H1 (cell line): Measurements from ENCODE around the gene DCAF4. TPM values are rescaled to one million over a fixed set of nuclear protein-coding genes. Genes with fewer than 3 reads are reported as not detected.

Experiments
- BRCA1 ChIP-seq: IDR thresholded peaks from 2 replicates; pipeline ENCODE4 v1.6.1; 2012; ENCODE audit warnings: low read depth, low read length, improper control_type of control experiment
- CBX5 ChIP-seq: fragments of 300-800, 300-1000 bp; sonication (generic); IDR thresholded peaks from 2 replicates; pipeline ENCODE4 v1.7.1; 2016; ENCODE audit warnings: antibody characterized with exemption, low read length, low read depth
- CTBP2 ChIP-seq: IDR thresholded peaks from 2 replicates; pipeline ENCODE4 v1.7.0; 2011; ENCODE audit warnings: borderline replicate concordance, mild to moderate bottlenecking, moderate library complexity, mixed read lengths, low read length; ENCODE audit not compliant: insufficient read depth, insufficient read length
- EGR1 ChIP-seq: IDR thresholded peaks from 2 replicates; pipeline ENCODE4 v1.6.1; 2011; ENCODE audit warnings: low read depth, low read length, borderline replicate concordance
- POLR2A ChIP-seq, 2 experiments: IDR thresholded peaks; 1 replicate in 1 of 2; 2 replicates in 1 of 2; pipeline ENCODE4 v1.6.1; 2011; ENCODE audit warnings: low read depth in 2 of 2, low read length in 2 of 2, mild to moderate bottlenecking in 2 of 2; ENCODE audit errors: control extremely low read depth in 1 of 2
- POLR2AphosphoS5 ChIP-seq: IDR thresholded peaks from 2 replicates; pipeline ENCODE4 v1.6.1; 2011; ENCODE audit warnings: low read depth, low read length
- RFX5 ChIP-seq: IDR thresholded peaks from 2 replicates; pipeline ENCODE4 v1.6.1; 2011; ENCODE audit warnings: low read depth, low read length, improper control_type of control experiment, borderline replicate concordance
- SIN3A ChIP-seq, 2 experiments: IDR thresholded peaks in 1 of 2; conservative IDR thresholded peaks in 1 of 2; 2 replicates each; pipeline ENCODE4 v1.6.1; 2011 to 2012; ENCODE audit warnings: low read length in 2 of 2, improper control_type of control experiment in 1 of 2, low read depth in 1 of 2, mild to moderate bottlenecking in 1 of 2
- SIRT6 ChIP-seq: IDR thresholded peaks from one replicate; pipeline ENCODE4 v1.7.1; 2012; ENCODE audit warnings: low read length, inconsistent platforms
- TAF7 ChIP-seq: optimal IDR thresholded peaks from 2 replicates; pipeline ENCODE3; 2011; ENCODE audit warnings: low read depth, mild to moderate bottlenecking, inconsistent platforms, low read length, moderate library complexity, borderline replicate concordance
- ZNF274 ChIP-seq: IDR thresholded peaks from 2 replicates; pipeline ENCODE4 v1.7.0; 2012; ENCODE audit warnings: low read length, borderline replicate concordance; ENCODE audit errors: extremely low read depth
- polyA plus RNA-seq, 7 experiments: library from polyadenylated mRNA; depleted of rRNA in 3 of 7; stranded (reverse) in 5 of 7; unstranded in 2 of 7; fragments of >200 nt in 5 of 7; fragments of 200-250 nt in 2 of 7; gene quantifications; 1 replicate in 5 of 7; 2 replicates in 1 of 7; 4 replicates in 1 of 7; pipeline versions ENCODE4 v1.2.1 to v1.2.3, GENCODE V29; 2011 to 2013; ENCODE audit warnings: missing spikeins in 2 of 7, mixed read lengths in 2 of 7
- total RNA-seq: library from RNA; stranded (reverse); fragmentation: NEBNext Ultra II Directional; extraction: Animal tissue kit (Norgen Biotek cat#: 25700); gene quantifications from 2 replicates; pipeline ENCODE4 v1.2.1, GENCODE V29; 2021
- TF ChIP-seq, protein P1 (sequence below): fragments of 300-600 bp; sonication (generic); IDR thresholded peaks from 2 replicates; pipeline ENCODE4 v1.7.1; 2012; ENCODE audit warnings: low read length, moderate library complexity, mild to moderate bottlenecking, inconsistent platforms; ENCODE audit not compliant: insufficient replicate concordance

DCAF4 gene
- total and polyA plus RNA-seq, 2 of the 8 experiments (the other 6 are each of a cell fraction or from before 2014, with no cell fraction given), result 17.0 to 21.1 TPM

DNA sequence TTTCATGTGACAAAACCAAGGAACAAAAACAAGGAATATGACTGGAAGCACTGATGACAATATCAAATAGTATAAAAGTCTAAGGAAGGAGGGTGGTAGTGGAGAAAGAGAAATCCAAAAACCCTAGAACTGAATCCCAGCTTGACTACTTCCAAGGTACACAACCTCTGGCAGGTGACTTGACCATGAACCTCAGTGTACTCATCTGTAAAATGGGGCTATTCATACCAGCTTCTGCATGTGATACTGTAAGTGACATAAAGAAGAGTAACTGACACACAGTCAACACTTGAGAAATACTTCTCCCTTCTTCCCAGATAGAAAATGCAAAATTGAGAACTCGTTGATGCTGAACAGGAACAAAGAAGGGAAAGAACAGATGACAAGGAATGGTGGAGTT lies 22.0 kb upstream of the DCAF4 start (continued):
- TF ChIP-seq, protein P1, sequence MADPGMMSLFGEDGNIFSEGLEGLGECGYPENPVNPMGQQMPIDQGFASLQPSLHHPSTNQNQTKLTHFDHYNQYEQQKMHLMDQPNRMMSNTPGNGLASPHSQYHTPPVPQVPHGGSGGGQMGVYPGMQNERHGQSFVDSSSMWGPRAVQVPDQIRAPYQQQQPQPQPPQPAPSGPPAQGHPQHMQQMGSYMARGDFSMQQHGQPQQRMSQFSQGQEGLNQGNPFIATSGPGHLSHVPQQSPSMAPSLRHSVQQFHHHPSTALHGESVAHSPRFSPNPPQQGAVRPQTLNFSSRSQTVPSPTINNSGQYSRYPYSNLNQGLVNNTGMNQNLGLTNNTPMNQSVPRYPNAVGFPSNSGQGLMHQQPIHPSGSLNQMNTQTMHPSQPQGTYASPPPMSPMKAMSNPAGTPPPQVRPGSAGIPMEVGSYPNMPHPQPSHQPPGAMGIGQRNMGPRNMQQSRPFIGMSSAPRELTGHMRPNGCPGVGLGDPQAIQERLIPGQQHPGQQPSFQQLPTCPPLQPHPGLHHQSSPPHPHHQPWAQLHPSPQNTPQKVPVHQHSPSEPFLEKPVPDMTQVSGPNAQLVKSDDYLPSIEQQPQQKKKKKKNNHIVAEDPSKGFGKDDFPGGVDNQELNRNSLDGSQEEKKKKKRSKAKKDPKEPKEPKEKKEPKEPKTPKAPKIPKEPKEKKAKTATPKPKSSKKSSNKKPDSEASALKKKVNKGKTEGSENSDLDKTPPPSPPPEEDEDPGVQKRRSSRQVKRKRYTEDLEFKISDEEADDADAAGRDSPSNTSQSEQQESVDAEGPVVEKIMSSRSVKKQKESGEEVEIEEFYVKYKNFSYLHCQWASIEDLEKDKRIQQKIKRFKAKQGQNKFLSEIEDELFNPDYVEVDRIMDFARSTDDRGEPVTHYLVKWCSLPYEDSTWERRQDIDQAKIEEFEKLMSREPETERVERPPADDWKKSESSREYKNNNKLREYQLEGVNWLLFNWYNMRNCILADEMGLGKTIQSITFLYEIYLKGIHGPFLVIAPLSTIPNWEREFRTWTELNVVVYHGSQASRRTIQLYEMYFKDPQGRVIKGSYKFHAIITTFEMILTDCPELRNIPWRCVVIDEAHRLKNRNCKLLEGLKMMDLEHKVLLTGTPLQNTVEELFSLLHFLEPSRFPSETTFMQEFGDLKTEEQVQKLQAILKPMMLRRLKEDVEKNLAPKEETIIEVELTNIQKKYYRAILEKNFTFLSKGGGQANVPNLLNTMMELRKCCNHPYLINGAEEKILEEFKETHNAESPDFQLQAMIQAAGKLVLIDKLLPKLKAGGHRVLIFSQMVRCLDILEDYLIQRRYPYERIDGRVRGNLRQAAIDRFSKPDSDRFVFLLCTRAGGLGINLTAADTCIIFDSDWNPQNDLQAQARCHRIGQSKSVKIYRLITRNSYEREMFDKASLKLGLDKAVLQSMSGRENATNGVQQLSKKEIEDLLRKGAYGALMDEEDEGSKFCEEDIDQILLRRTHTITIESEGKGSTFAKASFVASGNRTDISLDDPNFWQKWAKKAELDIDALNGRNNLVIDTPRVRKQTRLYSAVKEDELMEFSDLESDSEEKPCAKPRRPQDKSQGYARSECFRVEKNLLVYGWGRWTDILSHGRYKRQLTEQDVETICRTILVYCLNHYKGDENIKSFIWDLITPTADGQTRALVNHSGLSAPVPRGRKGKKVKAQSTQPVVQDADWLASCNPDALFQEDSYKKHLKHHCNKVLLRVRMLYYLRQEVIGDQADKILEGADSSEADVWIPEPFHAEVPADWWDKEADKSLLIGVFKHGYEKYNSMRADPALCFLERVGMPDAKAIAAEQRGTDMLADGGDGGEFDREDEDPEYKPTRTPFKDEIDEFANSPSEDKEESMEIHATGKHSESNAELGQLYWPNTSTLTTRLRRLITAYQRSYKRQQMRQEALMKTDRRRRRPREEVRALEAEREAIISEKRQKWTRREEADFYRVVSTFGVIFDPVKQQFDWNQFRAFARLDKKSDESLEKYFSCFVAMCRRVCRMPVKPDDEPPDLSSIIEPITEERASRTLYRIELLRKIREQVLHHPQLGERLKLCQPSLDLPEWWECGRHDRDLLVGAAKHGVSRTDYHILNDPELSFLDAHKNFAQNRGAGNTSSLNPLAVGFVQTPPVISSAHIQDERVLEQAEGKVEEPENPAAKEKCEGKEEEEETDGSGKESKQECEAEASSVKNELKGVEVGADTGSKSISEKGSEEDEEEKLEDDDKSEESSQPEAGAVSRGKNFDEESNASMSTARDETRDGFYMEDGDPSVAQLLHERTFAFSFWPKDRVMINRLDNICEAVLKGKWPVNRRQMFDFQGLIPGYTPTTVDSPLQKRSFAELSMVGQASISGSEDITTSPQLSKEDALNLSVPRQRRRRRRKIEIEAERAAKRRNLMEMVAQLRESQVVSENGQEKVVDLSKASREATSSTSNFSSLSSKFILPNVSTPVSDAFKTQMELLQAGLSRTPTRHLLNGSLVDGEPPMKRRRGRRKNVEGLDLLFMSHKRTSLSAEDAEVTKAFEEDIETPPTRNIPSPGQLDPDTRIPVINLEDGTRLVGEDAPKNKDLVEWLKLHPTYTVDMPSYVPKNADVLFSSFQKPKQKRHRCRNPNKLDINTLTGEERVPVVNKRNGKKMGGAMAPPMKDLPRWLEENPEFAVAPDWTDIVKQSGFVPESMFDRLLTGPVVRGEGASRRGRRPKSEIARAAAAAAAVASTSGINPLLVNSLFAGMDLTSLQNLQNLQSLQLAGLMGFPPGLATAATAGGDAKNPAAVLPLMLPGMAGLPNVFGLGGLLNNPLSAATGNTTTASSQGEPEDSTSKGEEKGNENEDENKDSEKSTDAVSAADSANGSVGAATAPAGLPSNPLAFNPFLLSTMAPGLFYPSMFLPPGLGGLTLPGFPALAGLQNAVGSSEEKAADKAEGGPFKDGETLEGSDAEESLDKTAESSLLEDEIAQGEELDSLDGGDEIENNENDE, result no peak
- no peak for TF ChIP-seq EGR1
- TF ChIP-seq SIN3A (conservative IDR thresholded peaks at IDR 0.05 in 1 of 2, IDR thresholded peaks at IDR 0.05 in 1 of 2; ENCODE audit: low read depth in 1 of 2, low read length in 2 of 2), result no peak
- TF ChIP-seq TAF7, result no peak
- no peak for TF ChIP-seq CBX5
- no peak for TF ChIP-seq SIRT6
- TF ChIP-seq CTBP2, result no peak
- no peak for TF ChIP-seq ZNF274
- TF ChIP-seq RFX5, result no peak
- no peak for TF ChIP-seq POLR2A (IDR thresholded peaks at IDR 0.05; ENCODE audit: control extremely low read depth in 1 of 2, low read depth in 2 of 2, low read length in 2 of 2)
- TF ChIP-seq POLR2AphosphoS5, result no peak
- no peak for TF ChIP-seq BRCA1
